ENCODE measurements around the gene HLA-DMB.

Gene HLA-DMB

GRCh38 chr6:32971581-32972352, 30.9 kb upstream of the HLA-DMB start:
- peak; percentile 71 for DNase-seq

GRCh38 chr6:32971242-32971580, 30.4 kb upstream of the HLA-DMB start:
- DNase-seq, result no peak

- no peak for DNase-seq
These were observed 29.8 kb upstream of the HLA-DMB start for GRCh38 chr6:32970413-32971241.

GRCh38 chr6:32969685-32970412, 29.0 kb upstream of the HLA-DMB start:
- no peak for DNase-seq

GRCh38 chr6:32968867-32969684, 28.2 kb upstream of the HLA-DMB start:
- DNase-seq, result peak; percentile 73

- DNase-seq, result peak; percentile 74
These were observed 27.5 kb upstream of the HLA-DMB start, which contains the start of gene BRD2 for GRCh38 chr6:32968093-32968866. Gene BRD2 (plus strand): TSS chr6:32968594. CDS start chr6:32972899, 4,305 bp downstream.

GRCh38 chr6:32967151-32968091, 26.6 kb upstream of the HLA-DMB start:
- no peak for DNase-seq

GRCh38 chr6:32964776-32965175, 23.9 kb upstream of the HLA-DMB start:
- no peak for DNase-seq

- DNase-seq, result no peak
These were observed 23.0 kb upstream of the HLA-DMB start for GRCh38 chr6:32963866-32964265.

- no peak for DNase-seq
These were observed 21.5 kb upstream of the HLA-DMB start for GRCh38 chr6:32962213-32962826.

- no peak for DNase-seq
These were observed 19.7 kb upstream of the HLA-DMB start for GRCh38 chr6:32960563-32960962.

GRCh38 chr6:32956176-32956575, 15.3 kb upstream of the HLA-DMB start:
- no peak for DNase-seq

- DNase-seq, result no peak
These were observed 14.4 kb upstream of the HLA-DMB start for GRCh38 chr6:32954986-32955802.

- DNase-seq, result no peak
These were observed 13.4 kb upstream of the HLA-DMB start for GRCh38 chr6:32954267-32954666.

GRCh38 chr6:32953775-32954174, 12.9 kb upstream of the HLA-DMB start:
- no peak for DNase-seq

GRCh38 chr6:32952817-32953739, 12.2 kb upstream of the HLA-DMB start, which contains the start of gene HLA-DMA:
Gene HLA-DMA (minus strand): TSS chr6:32953097. CDS start chr6:32953036, 61 bp downstream.
- DNase-seq, result no peak

- DNase-seq, result no peak
These were observed 9.6 kb upstream of the HLA-DMB start for GRCh38 chr6:32950449-32950848.

GRCh38 chr6:32950010-32950409, 9.2 kb upstream of the HLA-DMB start:
- no peak for DNase-seq
